Activated B cell treated with CpG ODN at 0.5 μM for 24 hours (primary cell): ENCODE data around the gene FAR2. TPM values are rescaled to one million over a fixed set of nuclear protein-coding genes. Genes with fewer than 3 reads are reported as not detected.

Experiments
- ATAC-seq: fragments of 200-7000 bp; cut with Tn5 transposase; one replicate; pipeline ENCODE4 v1.10.0; 2021; ENCODE audit warnings: low read depth, mild to moderate bottlenecking, moderate library complexity
- CTCF ChIA-PET: fragments of 350-600 bp; sonication (Branson Sonifier 250); formaldehyde crosslinking; loops from one replicate; lab custom pipeline; 2021; ENCODE audit warnings: antibody characterized with exemption; lab: Charles Lee
- POLR2A ChIA-PET: fragments of 350-600 bp; sonication (Branson Sonifier 250); formaldehyde crosslinking; loops from one replicate; lab custom pipeline; 2021; ENCODE audit warnings: antibody characterized with exemption; lab: Charles Lee
- DNase-seq: peaks from one replicate; pipeline ENCODE4 v3.0.0; 2022
- H3K27ac Mint-ChIP-seq: one replicate; pipeline ENCODE4 v1.8.0; 2020; ENCODE audit warnings: mixed read lengths
- H3K27me3 Mint-ChIP-seq: one replicate; pipeline ENCODE4 v1.8.0; 2021; ENCODE audit warnings: mixed read lengths
- H3K36me3 Mint-ChIP-seq: one replicate; pipeline ENCODE4 v1.8.0; 2021; ENCODE audit warnings: low read depth, mixed read lengths
- H3K4me1 Mint-ChIP-seq: one replicate; pipeline ENCODE4 v1.8.0; 2021; ENCODE audit warnings: mixed read lengths
- H3K4me3 Mint-ChIP-seq: one replicate; pipeline ENCODE4 v1.8.0; 2020; ENCODE audit warnings: mild to moderate bottlenecking, mixed read lengths
- H3K9me3 Mint-ChIP-seq: one replicate; pipeline ENCODE4 v1.8.0; 2020; ENCODE audit warnings: mixed read lengths
- intact Hi-C: fragments of 100-400 bp; cut with micrococcal nuclease; formaldehyde crosslinking; loops from one replicate; pipeline ENCODE4 v1.15.1; 2024
- total RNA-seq: library from RNA; stranded (reverse); gene quantifications from 2 replicates; pipeline ENCODE4 v1.2.3, GENCODE V29; 2022
- TF ChIP-seq, protein P1 (sequence below): fragments of 200-600 bp; IDR thresholded peaks from one replicate; pipeline ENCODE4 v1.8.0; 2022; ENCODE audit warnings: antibody characterized with exemption, mild to moderate bottlenecking

FAR2 gene
- total RNA-seq, 1 donor from 2014 or later, result not detected

- TF ChIP-seq, protein P1, sequence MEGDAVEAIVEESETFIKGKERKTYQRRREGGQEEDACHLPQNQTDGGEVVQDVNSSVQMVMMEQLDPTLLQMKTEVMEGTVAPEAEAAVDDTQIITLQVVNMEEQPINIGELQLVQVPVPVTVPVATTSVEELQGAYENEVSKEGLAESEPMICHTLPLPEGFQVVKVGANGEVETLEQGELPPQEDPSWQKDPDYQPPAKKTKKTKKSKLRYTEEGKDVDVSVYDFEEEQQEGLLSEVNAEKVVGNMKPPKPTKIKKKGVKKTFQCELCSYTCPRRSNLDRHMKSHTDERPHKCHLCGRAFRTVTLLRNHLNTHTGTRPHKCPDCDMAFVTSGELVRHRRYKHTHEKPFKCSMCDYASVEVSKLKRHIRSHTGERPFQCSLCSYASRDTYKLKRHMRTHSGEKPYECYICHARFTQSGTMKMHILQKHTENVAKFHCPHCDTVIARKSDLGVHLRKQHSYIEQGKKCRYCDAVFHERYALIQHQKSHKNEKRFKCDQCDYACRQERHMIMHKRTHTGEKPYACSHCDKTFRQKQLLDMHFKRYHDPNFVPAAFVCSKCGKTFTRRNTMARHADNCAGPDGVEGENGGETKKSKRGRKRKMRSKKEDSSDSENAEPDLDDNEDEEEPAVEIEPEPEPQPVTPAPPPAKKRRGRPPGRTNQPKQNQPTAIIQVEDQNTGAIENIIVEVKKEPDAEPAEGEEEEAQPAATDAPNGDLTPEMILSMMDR, result no peak
- Mint-ChIP-seq H3K4me1 (no peaks in the 10 kb centered on the region), H3K27me3 (no peaks in the 10 kb centered on the region), H3K27ac (no peak overlapping the region), H3K4me3 (no peak overlapping the region), H3K36me3 (no peaks in the 10 kb centered on the region), H3K9me3 (no peaks in the 10 kb centered on the region)
- ChIA-PET CTCF (no interaction called here), POLR2A (no interaction called here)
- intact Hi-C loops, result no loop called here
- DNase-seq (no peak), ATAC-seq (no peak)
These were observed 124.2 kb downstream of the FAR2 start for GRCh38 chr12:29273178-29273843.

DNA sequence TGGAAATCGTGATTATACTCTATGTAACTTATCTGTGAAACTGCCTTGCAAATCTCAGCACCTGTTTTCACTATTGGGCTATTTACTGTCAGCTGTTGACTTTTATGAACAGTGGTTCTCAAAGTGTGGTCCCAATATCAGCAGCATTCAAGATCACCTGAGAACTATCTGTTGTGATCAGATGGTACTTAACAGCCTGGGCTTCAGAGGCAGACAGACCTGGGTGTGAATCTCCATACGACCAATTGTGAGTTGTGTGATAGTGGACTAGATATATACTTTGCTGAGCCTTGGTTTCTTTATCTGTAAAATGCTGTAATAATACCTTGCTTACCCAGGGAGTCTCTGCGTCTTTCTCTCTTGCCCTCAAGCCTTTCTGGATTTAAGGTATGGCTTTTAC is 126.8 kb downstream of the FAR2 start:
- Mint-ChIP-seq H3K9me3 (no peaks in the 10 kb centered on the region), H3K4me1 (no peaks in the 10 kb centered on the region), H3K4me3 (no peak overlapping the region), H3K27me3 (no peaks in the 10 kb centered on the region), H3K27ac (no peak overlapping the region), H3K36me3 (no peaks in the 10 kb centered on the region)
- ATAC-seq (no peak), DNase-seq (no peak)
- POLR2A ChIA-PET, result no interaction called here
- CTCF ChIA-PET, result no interaction called here
- TF ChIP-seq, protein P1, result no peak
- intact Hi-C loops, result no loop called here

DNA sequence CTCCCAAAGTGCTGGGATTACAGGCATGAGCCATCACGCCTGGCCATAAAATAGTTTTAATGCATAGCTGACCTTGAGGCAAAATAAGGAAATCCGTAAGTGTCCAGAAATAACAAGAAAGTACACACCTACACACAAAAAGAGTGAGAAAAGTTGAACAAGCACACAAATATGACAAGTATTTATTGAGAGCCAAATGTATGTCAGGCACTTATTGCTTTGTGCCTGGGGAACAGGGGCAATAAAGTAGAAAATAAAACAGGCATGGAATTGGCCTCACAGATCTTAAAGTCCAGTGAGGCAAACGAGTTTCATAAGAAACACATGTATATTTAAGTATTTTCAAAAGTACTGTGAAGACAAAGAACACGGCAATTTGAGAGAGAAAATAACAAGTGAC is 128.2 kb downstream of the FAR2 start:
- DNase-seq (no peak), ATAC-seq (no peak)
- no peak overlapping the region for H3K27ac Mint-ChIP-seq
- H3K9me3 Mint-ChIP-seq, result no peaks in the 10 kb centered on the region
- no peaks in the 10 kb centered on the region for H3K4me1 Mint-ChIP-seq
- TF ChIP-seq, protein P1, result no peak
- no peaks in the 10 kb centered on the region for H3K36me3 Mint-ChIP-seq
- H3K4me3 Mint-ChIP-seq, result no peak overlapping the region
- no peaks in the 10 kb centered on the region for H3K27me3 Mint-ChIP-seq
- ChIA-PET POLR2A (no interaction called here), CTCF (no interaction called here)
- intact Hi-C loops, result no loop called here

DNA sequence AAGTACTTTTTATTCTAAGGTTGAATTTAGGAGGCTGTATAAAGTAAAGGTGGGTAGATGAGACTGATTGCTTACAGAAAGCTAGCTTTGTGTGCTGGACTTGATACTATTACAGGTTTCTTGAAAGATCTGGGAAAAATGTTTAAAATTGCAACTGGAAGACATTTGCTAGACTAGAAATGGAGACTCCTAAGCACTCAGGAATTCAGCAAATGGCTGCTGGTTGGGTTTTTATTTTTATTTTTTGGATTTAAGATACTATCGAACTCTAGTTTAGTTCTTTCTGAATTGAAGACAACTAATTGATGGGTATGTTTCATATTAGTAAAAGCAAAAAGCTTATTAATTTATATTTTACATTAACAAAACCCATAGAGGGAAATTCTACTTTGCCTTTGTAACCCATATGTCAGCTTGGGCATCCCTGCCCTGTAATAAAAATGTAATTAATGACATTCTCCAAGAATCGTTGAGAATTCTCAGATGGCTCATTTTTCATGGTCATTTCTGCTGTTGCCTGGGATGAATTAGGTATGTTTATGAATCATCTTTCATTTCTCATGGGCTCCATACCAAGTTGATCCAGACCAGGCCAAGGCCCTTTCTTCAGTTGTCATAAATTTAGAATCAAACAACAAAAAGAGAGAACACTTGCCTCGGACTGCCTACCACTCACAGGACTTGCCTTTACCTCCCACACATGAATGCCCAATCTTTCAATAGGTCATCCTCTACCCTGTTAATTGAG is 129.8 kb downstream of the FAR2 start:
- intact Hi-C loops, result no loop called here
- no peak overlapping the region for H3K4me3 Mint-ChIP-seq
- TF ChIP-seq, protein P1, result no peak
- no peak overlapping the region for H3K27ac Mint-ChIP-seq
- no peaks in the 10 kb centered on the region for H3K36me3 Mint-ChIP-seq
- H3K4me1 Mint-ChIP-seq, result no peaks in the 10 kb centered on the region
- ATAC-seq, result no peak
- H3K27me3 Mint-ChIP-seq, result no peaks in the 10 kb centered on the region
- no peaks in the 10 kb centered on the region for H3K9me3 Mint-ChIP-seq
- ChIA-PET CTCF (no interaction called here), POLR2A (no interaction called here)
- no peak for DNase-seq

GRCh38 chr12:29281371-29282005 is 132.4 kb downstream of the FAR2 start:
- H3K4me1 Mint-ChIP-seq, result no peaks in the 10 kb centered on the region
- intact Hi-C loops, result no loop called here
- H3K9me3 Mint-ChIP-seq, result no peaks in the 10 kb centered on the region
- no peaks in the 10 kb centered on the region for H3K27me3 Mint-ChIP-seq
- no peak for ATAC-seq
- ChIA-PET POLR2A (no interaction called here), CTCF (no interaction called here)
- H3K27ac Mint-ChIP-seq, result no peak overlapping the region
- no peak for DNase-seq
- TF ChIP-seq, protein P1, result no peak
- no peaks in the 10 kb centered on the region for H3K36me3 Mint-ChIP-seq
- H3K4me3 Mint-ChIP-seq, result no peak overlapping the region
